Mesendoderm (in vitro differentiated cells): ENCODE data around the gene KDR. TPM values are rescaled to one million over a fixed set of nuclear protein-coding genes. Genes with fewer than 3 reads are reported as not detected.

Experiments used
- small RNA-seq: library from polyadenylated mRNA; stranded (forward); fragments of <200 nt; extraction: miRNeasy Mini kit (QIAGEN cat#:217004); gene quantifications from one replicate; pipeline ENCODE3, GENCODE V24; 2013; ENCODE audit not compliant: insufficient read depth

The KDR gene

Small RNAs within 50 kb of the gene (small RNA-seq; reads per million reads assigned to genes)
- gene RN7SL424P: not detected
- not detected for gene RNU6-410P
